Retinal pigment epithelial cell (primary cell): Measurements from ENCODE around the gene DHX38.

Source experiments
- DNase-seq: peaks from one replicate; pipeline ENCODE4 v3.0.0-alpha.2; 2010; ENCODE audit warnings: low read depth
- H3K4me3 ChIP-seq: 2 replicates; pipeline ENCODE4 v1.5.1; 2011; ENCODE audit warnings: mild to moderate bottlenecking, low read length, control low read depth, moderate library complexity
- TF ChIP-seq, protein P1 (sequence below): conservative IDR thresholded peaks from 2 replicates; pipeline ENCODE4 v1.5.1; 2011; ENCODE audit warnings: low read depth, low read length, control low read depth, inconsistent platforms

Gene DHX38

DNA sequence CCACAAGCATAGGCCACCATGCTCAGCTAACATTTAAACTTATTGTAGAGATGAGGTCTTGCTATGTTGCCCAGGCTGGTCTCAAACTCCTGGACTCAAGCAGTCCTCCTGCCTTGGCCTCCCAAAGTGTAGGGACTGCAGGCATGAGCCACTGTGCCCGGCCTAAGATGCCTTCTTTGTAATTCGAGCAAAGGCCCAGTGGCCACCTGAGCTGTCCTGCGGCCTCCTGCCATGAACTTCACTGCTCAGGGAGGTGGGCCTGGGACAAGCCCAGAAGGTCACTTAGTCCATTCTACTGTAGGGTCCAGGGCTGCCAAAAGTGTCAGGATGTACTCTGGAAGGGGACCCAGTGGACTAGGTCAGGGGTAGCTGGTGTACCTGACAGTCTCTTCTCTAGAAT is 30.5 kb downstream of the DHX38 start:
- H3K4me3 ChIP-seq = no peak overlapping the region
- no peak for DNase-seq
- TF ChIP-seq, protein P1, sequence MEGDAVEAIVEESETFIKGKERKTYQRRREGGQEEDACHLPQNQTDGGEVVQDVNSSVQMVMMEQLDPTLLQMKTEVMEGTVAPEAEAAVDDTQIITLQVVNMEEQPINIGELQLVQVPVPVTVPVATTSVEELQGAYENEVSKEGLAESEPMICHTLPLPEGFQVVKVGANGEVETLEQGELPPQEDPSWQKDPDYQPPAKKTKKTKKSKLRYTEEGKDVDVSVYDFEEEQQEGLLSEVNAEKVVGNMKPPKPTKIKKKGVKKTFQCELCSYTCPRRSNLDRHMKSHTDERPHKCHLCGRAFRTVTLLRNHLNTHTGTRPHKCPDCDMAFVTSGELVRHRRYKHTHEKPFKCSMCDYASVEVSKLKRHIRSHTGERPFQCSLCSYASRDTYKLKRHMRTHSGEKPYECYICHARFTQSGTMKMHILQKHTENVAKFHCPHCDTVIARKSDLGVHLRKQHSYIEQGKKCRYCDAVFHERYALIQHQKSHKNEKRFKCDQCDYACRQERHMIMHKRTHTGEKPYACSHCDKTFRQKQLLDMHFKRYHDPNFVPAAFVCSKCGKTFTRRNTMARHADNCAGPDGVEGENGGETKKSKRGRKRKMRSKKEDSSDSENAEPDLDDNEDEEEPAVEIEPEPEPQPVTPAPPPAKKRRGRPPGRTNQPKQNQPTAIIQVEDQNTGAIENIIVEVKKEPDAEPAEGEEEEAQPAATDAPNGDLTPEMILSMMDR = no peak

DNA sequence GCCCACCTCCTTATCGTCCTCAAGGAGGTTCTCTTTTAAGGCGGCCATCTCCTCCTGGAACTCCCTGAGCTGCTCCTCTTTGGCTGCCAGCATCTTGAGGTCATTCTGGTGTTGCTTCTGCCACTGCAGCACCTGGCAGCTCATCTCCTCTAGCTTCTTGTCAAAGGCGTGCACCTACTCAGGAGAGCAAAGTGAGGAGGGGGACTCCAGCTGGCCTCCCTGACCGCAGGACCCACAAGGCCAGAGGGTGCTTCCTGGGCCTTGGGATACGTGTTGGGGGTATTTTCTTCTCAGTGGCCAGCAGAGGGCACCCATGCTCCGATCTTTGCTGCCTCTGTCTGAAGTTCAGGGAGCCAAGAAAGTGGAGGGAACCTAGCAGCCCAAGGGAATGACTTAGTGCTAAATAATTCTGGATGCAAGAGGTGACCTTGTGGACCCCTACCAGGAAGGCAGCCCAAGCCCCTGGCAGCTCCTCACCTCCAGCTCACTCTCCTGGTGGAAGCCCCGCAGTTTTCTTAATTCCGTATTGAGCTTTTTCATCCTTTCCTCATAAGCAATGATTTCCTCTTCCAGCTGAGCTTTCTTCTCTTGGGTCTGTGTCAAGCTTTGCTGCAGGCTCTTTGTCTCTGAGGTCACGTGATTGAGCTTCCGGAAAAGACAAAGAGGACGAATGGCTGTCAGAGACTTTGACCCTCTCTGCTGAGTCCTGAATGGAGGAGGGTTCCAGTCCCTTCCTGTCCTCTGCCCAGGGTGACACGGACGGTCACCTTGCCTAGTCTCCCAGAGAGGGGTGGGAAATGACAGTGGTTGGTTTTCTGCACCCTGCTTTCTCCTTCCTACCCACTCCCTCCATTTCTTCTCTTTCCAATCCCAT is 31.4 kb downstream of the DHX38 start:
- H3K4me3 ChIP-seq = no peak overlapping the region
- TF ChIP-seq, protein P1 = peak; percentile 79
- peak; percentile 20 for DNase-seq

DNA sequence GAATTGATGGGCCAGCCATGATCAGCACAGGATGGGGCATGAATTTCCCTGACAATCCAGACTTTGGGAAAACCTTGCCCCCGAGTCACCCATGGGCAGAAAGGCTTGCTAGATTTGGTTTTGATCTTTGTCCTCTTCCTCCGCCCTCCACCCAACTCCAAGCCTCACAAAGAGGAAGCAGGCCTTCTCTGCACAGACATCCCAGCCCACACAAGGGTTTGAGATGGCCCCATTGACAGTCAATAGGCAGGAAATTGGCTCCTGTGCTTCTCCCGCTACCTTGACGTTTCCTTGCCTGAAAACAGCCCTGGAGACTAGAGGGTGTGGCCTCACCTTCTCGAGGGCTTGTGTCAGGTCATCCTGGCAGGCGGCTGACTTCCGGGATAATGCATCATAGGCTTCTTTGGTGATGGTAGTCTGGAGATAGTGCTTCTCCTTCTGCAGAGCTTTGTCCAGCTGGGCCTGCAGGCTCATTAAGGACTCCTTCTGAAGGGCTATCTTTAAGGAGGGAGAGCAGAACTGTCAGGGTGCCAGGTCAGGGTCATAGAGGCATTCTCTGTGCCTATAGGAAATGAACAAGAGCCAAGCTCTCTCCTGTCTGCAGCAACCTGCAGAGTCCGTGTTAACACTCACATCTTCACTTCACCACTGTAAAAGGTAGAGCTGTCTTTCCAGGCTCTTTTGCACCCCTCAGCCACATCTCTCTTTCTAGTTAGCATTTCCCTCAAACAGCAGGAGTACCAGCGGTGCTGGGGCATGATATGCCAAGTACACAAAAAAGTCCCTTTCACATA is 32.2 kb downstream of the DHX38 start:
- TF ChIP-seq, protein P1 = no peak
- DNase-seq = no peak
- H3K4me3 ChIP-seq = no peak overlapping the region

DNA sequence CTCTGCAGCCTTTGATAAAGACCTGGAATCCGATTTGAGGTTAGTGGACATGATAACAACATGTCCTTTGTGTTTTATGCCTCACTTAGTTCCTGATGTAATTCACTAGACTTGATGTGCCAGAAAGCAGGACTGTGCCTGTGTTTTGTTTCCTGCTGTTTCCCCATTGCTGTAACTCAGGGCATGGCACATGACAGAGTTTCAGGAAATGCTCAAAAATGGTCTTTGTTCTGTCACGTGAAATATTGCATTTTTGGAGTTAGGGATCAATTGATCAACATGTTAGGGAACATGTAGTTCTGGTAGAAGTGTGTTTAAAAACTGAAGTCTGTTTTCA is 32.8 kb downstream of the DHX38 start:
- TF ChIP-seq, protein P1 = no peak
- no peak overlapping the region for H3K4me3 ChIP-seq
- no peak for DNase-seq

DNA sequence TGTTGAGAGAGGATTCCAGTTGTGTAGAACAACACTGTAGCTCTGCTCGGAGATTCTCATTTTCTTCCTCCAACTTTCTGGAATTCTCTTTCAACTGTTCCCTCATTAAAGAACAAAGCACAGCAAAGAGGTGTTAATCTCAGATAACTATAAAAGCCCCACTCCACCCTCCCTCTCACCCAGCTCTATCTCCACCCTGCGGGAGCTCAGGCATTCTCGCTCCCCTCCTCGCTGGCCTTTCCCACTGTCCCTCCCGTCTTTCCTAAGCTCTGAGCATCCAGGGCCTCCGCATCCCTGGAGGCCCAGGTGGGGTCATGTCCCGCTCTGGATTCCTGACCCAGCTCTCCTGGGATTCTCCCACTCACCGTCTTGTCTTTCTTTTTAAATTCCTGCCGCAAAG is 35.1 kb downstream of the DHX38 start:
- TF ChIP-seq, protein P1 = no peak
- no peak for DNase-seq
- H3K4me3 ChIP-seq = no peak overlapping the region

DNA sequence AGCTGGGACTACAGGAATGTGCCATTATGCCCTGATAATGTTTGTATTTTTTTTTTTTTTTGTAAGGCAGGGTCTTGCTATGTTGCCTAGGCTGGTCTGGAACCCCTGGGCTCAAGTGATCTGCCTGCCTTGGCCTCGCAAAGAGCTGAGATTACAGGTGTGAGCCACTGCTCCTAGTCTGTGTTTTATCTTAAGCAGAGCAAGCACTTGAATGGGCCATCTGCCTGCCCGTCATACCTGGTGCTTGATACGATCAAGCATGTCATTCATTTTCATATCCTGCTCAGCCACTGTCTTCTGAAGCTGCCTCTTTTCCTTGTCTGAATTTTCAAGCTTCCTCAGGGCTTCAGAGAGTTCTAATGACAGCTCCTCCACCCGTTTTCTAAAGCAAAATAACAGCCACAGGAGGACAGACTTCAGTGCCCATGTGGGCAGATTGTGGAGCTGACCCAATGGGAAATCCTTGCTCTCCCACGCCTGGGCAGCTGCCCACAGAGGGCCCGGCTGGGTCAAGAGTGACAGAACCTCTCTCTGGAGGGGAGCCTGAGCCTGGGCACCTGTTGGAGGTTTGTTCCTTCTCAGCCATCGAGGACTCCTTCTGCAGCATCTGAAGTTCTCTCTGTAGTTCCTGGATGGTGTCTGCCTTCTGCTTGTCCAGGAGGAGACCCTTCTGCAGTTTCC is 36.5 kb downstream of the DHX38 start:
- no peak for DNase-seq
- no peak overlapping the region for H3K4me3 ChIP-seq
- TF ChIP-seq, protein P1 = no peak
